Measurements from ENCODE around the gene KCP. TPM values are rescaled to one million over a fixed set of nuclear protein-coding genes. Genes with fewer than 3 reads are reported as not detected.

The KCP gene
- total RNA-seq, 4 donors from 2014 or later, result 0.16 to 2.3 (median 1.1) TPM

- no peak for TF ChIP-seq CTCF (IDR thresholded peaks at IDR 0.05; ENCODE audit: low read depth)
Measured at GRCh38 chr7:128874140-128875031, 36.1 kb downstream of the KCP start.

DNA sequence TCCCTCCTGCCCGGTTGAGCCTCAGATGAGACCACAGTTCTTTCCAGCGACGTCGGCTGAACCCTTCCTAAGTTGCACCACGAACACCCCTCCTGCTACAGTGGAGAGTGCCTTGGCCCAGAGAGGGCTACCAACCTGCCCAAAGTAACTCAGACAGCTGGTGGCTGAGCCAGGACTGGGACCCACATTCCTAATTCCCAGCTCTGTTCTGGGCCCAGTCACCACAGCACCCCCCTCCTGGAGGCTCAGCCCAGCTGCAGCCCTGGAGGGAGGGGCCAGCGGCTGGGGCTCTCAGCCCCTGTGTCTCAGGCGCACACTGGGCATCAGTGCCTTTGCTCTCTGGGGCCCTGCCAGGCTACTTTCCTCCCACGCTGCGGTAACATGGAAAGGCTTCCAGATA is 37.3 kb downstream of the KCP start:
- no peak for TF ChIP-seq CTCF (IDR thresholded peaks at IDR 0.05; ENCODE audit: low read depth)

DNA sequence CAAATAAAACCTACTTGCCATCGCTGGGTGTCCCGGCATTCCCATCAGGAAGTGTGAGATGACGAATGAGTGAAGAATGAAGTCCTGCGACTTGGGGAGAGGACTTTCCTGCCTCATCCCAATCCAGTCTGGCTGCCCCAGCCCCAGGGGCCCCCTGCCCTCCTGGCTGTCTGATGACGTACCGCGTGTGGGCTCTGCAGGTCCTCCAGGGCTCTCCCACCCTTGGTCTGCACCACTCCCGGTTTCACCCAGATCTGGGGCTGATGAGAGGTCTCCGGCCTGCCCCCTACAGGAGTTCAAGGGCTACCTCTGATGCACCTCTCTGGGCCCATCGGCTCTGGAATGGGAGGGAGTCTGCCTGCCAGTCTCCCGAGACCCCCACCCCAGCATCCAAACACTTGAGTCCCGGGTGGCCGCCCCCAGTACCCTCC is 38.1 kb downstream of the KCP start:
- no peak for TF ChIP-seq CTCF (IDR thresholded peaks at IDR 0.05; ENCODE audit: low read depth)

DNA sequence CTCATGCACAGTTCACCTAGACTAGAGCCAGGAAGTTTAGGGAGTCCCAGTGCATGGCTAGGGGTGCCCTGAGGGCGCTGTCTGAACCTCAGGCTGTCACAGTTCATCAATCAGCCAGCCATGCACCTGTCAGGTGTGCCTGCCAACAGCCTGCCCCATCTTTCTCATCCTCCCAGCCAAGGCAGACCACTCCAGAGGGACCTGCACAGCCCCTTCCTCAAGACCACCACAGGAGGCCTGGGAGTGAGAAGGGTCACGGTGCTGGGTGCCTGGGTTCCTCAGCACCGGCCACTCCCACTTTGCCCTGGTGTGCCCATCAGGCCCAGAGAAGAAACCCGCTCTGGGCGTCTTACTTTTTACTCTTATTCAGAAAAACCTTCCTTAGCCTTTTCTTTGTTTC is 39.5 kb downstream of the KCP start:
- no peak for TF ChIP-seq CTCF (IDR thresholded peaks at IDR 0.05; ENCODE audit: low read depth)

- no peak for TF ChIP-seq CTCF (IDR thresholded peaks at IDR 0.05; ENCODE audit: low read depth)
Measured at GRCh38 chr7:128869944-128870285, 40.6 kb downstream of the KCP start.

GRCh38 chr7:128869138-128869943 is 41.2 kb downstream of the KCP start:
- TF ChIP-seq CTCF (IDR thresholded peaks at IDR 0.05; ENCODE audit: low read depth), result no peak

DNA sequence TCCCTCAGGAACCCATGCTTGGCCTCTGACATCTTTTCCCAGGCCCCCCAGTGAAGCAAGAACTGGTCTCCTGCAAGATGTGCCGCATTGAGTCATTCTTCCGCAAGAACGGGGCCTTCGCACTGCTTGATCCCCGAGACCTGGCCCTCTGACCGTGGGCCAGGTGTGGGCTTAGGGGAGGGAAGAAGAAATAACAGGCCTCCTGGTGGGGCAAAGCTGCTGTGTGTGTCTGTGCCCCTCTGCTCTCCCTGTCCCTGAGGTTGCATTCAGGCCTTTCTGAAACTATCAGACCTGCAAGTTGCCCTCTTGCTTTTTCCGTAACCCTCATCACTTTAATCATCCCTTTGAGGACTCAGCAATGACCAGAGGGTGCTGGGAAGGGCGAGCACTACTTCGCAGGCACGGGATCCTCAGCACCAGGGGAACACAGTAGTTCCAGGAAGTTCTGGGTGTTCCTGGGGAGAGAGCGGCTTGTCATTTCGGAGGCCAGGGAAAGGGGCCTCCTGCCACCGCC is 41.8 kb downstream of the KCP start:
- no peak for TF ChIP-seq CTCF (IDR thresholded peaks at IDR 0.05; ENCODE audit: low read depth)
